PFSK-1 (cell line): ENCODE data around the gene CFAP77.

Source experiments
- POLR2AphosphoS5 ChIP-seq: IDR thresholded peaks from 2 replicates; pipeline ENCODE4 v1.6.1; 2012; ENCODE audit warnings: low read depth, mild to moderate bottlenecking, control low read depth, low read length, moderate library complexity
- SIN3A ChIP-seq: IDR thresholded peaks from 2 replicates; pipeline ENCODE4 v1.6.1; 2012; ENCODE audit warnings: mild to moderate bottlenecking, low read length, moderate library complexity, borderline replicate concordance; ENCODE audit not compliant: insufficient read depth
- TAF1 ChIP-seq: IDR thresholded peaks from 2 replicates; pipeline ENCODE4 v1.6.1; 2012; ENCODE audit warnings: low read length, control low read depth, borderline replicate concordance; ENCODE audit not compliant: insufficient read depth
- TF ChIP-seq, protein P1 (sequence below), 2 experiments: IDR thresholded peaks; 2 replicates each; pipeline versions ENCODE4 v1.6.1 to v1.8.0; 2011 to 2012; ENCODE audit warnings: low read depth in 2 of 2, low read length in 2 of 2, control low read depth in 1 of 2, inconsistent platforms in 1 of 2, mild to moderate bottlenecking in 1 of 2, moderate library complexity in 1 of 2; ENCODE audit not compliant: insufficient read depth in 1 of 2

DNA sequence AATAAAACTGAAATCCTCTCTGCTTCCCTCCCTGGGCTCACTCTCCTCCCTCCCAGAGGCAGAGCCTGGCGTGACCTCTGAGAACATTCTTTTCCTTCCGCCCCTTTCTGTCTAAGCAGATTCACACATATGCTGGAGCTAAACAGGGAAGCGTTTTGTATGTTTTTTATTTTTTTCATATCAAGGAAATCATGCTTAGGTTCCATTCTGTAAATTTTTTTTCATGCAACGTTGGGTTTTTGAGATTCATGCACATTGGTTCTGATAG, 152.2 kb downstream of the CFAP77 start:
- TF ChIP-seq, protein P1, sequence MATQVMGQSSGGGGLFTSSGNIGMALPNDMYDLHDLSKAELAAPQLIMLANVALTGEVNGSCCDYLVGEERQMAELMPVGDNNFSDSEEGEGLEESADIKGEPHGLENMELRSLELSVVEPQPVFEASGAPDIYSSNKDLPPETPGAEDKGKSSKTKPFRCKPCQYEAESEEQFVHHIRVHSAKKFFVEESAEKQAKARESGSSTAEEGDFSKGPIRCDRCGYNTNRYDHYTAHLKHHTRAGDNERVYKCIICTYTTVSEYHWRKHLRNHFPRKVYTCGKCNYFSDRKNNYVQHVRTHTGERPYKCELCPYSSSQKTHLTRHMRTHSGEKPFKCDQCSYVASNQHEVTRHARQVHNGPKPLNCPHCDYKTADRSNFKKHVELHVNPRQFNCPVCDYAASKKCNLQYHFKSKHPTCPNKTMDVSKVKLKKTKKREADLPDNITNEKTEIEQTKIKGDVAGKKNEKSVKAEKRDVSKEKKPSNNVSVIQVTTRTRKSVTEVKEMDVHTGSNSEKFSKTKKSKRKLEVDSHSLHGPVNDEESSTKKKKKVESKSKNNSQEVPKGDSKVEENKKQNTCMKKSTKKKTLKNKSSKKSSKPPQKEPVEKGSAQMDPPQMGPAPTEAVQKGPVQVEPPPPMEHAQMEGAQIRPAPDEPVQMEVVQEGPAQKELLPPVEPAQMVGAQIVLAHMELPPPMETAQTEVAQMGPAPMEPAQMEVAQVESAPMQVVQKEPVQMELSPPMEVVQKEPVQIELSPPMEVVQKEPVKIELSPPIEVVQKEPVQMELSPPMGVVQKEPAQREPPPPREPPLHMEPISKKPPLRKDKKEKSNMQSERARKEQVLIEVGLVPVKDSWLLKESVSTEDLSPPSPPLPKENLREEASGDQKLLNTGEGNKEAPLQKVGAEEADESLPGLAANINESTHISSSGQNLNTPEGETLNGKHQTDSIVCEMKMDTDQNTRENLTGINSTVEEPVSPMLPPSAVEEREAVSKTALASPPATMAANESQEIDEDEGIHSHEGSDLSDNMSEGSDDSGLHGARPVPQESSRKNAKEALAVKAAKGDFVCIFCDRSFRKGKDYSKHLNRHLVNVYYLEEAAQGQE (IDR thresholded peaks at IDR 0.05; ENCODE audit: insufficient read depth in 1 of 2, low read depth in 2 of 2, low read length in 2 of 2) = no peak
- TF ChIP-seq POLR2AphosphoS5 (no peak), SIN3A (no peak), TAF1 (no peak)
